Activated CD4-positive, CD25-positive, alpha-beta regulatory T cell (primary cell): ENCODE data around the gene IGFN1.

Experiments
- DNase-seq, 4 experiments: peaks; one replicate each; lab custom pipeline; 2025; lab: John Stamatoyannopoulos, UW

The IGFN1 gene

GRCh38 chr1:201266774-201267173 lies 76.2 kb downstream of the IGFN1 start:
- no peak for DNase-seq

DNA sequence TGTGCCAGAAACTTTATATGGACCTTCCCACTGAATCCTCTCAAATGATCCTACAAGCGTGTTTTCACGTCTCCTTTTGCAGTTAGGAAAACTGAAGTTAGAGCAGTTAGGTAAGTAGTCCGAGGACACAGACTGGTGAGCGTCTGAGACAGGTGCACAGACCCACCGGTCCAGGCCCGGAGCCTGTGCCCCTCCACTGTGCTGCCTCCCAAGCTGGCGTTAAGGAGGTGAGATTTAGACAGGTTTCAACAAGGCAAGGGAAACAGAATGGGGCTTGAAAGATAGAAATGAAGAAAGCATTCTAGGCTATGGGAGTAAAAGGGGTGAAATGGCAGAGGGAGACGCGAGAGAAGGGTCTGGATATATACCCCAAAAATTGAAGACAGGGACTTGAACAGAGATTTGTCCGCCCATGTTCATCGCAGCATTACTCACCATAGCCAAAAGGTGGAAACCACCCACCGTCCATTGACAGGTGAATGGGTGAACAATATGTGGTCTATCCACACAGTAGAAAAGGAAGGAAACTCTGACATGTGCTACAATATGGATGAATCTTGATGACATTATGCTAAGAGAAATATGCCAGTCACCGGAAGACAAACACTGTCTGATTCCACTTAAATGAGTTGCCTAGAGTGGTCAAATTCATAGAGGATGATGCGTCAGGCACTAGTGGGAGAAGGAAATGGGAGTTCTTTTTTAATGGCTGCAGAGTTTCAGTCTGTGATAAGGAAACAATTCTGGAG lies 77.0 kb downstream of the IGFN1 start:
- DNase-seq = no peak

- no peak for DNase-seq
Observed at GRCh38 chr1:201268604-201269151, 78.1 kb downstream of the IGFN1 start.

DNA sequence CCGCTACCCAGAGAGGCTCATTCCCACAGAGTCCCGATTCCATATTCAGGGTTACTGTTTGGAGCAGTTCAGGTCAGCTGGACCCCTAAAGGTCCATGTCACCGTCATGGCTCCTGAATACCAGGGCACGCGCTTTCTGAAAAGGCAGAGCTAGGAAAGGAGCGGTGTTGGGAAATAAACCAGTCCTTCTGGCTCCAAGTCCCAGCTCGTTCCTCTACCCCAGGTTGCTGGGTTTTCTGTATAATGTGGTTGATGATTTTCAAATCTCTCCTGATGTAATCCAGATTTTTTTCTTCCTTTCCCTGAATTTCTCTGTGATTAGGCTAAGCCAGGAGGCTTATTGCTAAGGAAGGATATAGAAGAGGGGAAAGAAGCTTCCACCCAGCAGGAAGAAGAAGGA lies 78.7 kb downstream of the IGFN1 start:
- DNase-seq = no peak

GRCh38 chr1:201269900-201270410 lies 79.3 kb downstream of the IGFN1 start:
- DNase-seq = no peak

GRCh38 chr1:201270616-201271390 lies 80.2 kb downstream of the IGFN1 start:
- no peak for DNase-seq

GRCh38 chr1:201272799-201273198 lies 82.2 kb downstream of the IGFN1 start:
- DNase-seq = no peak

DNA sequence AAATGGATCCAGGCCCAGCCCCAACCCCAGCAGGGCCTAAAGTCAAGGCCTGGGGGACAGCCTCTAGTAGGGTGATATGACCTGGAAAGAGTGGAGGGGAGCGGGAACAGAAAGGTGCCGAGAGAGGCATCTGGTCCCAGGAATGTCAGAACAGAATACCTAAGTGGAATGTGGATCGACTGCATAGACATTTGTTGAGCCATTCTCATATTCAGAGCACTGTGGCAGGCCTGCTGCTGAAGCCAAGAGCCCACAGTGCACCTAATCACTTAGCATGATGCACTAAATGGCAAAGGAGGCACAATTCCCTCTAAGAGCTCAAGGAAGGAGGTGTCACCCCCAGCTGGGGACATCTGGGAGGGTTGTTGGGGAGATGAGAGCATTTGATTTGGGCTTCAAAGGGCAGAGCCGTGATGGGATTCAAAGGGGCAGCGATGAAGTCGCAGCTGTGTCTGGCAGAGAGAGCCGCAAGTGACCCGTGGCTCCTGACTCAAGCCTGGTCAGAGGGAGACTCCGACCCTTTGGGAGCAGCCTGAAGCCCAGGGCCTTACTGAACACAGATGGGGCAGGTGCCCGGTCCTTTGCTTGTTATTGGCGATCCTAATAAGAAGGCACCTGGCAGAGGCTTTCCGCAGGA lies 84.1 kb downstream of the IGFN1 start:
- no peak for DNase-seq

- DNase-seq = no peak
Observed at GRCh38 chr1:201275253-201275666, 84.6 kb downstream of the IGFN1 start.

DNA sequence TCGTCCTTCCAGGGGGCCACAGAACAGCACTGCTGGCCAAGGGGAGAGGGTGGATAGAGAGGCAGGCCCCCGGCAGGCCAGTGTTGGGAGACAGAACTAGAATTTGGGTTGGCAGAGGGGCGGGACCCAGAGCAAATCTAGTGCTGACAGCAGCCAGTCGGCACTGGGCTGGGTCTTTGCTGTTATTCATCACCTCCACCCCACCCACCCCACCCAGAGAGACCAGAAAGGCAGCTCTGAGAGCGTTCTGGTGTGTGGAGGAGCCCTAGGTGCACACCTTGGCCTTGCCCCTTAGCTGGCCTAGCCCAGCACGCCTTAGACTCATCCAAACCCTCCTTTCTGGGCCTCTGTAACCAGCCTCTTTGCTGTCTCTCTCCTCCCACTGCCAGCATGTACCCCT lies 86.3 kb downstream of the IGFN1 start:
- DNase-seq = no peak

DNA sequence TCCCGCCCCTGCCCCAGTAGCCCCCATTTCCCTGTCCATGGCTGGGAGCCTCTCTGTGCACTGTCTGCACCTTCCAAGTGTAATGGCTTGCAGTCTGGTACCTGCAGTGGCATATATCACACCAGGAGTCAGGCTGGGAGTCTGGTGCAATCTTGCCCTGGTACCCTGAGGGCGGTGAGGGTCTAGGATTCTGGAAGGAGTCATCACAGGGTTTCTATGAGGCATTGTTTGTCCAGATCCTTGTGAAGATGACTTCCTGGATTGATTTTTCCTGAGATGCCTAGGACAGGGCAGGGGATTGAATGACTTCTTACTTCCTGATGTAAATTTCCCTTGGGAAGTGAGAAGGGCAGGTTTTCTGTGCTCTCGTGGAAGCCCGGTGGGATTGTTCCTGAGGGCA lies 86.8 kb downstream of the IGFN1 start:
- no peak for DNase-seq
